Measurements from ENCODE around the gene NEK1. TPM values are rescaled to one million over a fixed set of nuclear protein-coding genes. Genes with fewer than 3 reads are reported as not detected.

Gene NEK1
- total RNA-seq, 1 experiment from 2014 or later, result 6.0 TPM

- no peak for TF ChIP-seq CTCF (IDR thresholded peaks at IDR 0.05; ENCODE audit: unreplicated experiment)
- intact Hi-C loops (cut with micrococcal nuclease; ENCODE audit: unreplicated experiment), result loop anchor here (2.0 kb wide), 1 partner anchor 39 kb away; no protein-coding TSS in a partner anchor
- BruUV-seq (replicated peaks), result no TSS peak
- Mint-ChIP-seq H3K36me3 (ENCODE audit: insufficient read depth, unreplicated experiment) (peaks cover 23% of the 10 kb centered on the region), H3K9me3 (ENCODE audit: low read depth, unreplicated experiment) (no peaks in the 10 kb centered on the region), H3K27me3 (ENCODE audit: unreplicated experiment) (no peaks in the 10 kb centered on the region), H3K27ac (ENCODE audit: unreplicated experiment) (peak overlapping the region; percentile 79), H3K4me3 (ENCODE audit: low read depth, unreplicated experiment) (peak overlapping the region; percentile 87), H3K4me1 (ENCODE audit: low read depth, unreplicated experiment) (peaks cover 5% of the 10 kb centered on the region)
- CTCF ChIA-PET, result no interaction called here
- no peak for DNase-seq
These were observed 9.5 kb upstream of the NEK1 start for GRCh38 chr4:169621731-169622492.

DNA sequence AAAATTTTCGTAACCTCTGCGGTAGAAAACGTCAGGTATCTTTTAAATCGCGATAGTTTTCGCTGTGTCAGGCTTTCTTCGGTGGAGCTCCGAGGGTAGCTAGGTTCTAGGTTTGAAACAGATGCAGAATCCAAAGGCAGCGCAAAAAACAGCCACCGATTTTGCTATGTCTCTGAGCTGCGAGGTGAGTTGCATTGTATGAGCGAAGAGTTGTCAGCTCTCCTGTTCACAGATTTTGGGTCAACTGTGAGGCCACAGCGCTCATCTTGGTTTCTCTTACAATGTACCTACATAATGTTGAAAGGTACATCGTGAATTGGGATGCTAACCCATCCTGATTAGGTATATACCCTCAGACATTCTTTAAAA is 8.5 kb upstream of the NEK1 start:
- no peak for TF ChIP-seq CTCF (IDR thresholded peaks at IDR 0.05; ENCODE audit: unreplicated experiment)
- DNase-seq, result no peak
- BruUV-seq (replicated peaks), result TSS peak; percentile 65
- intact Hi-C loops (cut with micrococcal nuclease; ENCODE audit: unreplicated experiment), result no loop called here
- CTCF ChIA-PET, result no interaction called here
- H3K27me3 Mint-ChIP-seq (ENCODE audit: unreplicated experiment), result no peaks in the 10 kb centered on the region
- no peaks in the 10 kb centered on the region for H3K9me3 Mint-ChIP-seq (ENCODE audit: low read depth, unreplicated experiment)
- H3K27ac Mint-ChIP-seq (ENCODE audit: unreplicated experiment), result peak overlapping the region; percentile 97
- H3K4me3 Mint-ChIP-seq (ENCODE audit: low read depth, unreplicated experiment), result peak overlapping the region; percentile 87
- peaks cover under 1% of the 10 kb centered on the region for H3K4me1 Mint-ChIP-seq (ENCODE audit: low read depth, unreplicated experiment)
- peaks cover 23% of the 10 kb centered on the region for H3K36me3 Mint-ChIP-seq (ENCODE audit: insufficient read depth, unreplicated experiment)

DNA sequence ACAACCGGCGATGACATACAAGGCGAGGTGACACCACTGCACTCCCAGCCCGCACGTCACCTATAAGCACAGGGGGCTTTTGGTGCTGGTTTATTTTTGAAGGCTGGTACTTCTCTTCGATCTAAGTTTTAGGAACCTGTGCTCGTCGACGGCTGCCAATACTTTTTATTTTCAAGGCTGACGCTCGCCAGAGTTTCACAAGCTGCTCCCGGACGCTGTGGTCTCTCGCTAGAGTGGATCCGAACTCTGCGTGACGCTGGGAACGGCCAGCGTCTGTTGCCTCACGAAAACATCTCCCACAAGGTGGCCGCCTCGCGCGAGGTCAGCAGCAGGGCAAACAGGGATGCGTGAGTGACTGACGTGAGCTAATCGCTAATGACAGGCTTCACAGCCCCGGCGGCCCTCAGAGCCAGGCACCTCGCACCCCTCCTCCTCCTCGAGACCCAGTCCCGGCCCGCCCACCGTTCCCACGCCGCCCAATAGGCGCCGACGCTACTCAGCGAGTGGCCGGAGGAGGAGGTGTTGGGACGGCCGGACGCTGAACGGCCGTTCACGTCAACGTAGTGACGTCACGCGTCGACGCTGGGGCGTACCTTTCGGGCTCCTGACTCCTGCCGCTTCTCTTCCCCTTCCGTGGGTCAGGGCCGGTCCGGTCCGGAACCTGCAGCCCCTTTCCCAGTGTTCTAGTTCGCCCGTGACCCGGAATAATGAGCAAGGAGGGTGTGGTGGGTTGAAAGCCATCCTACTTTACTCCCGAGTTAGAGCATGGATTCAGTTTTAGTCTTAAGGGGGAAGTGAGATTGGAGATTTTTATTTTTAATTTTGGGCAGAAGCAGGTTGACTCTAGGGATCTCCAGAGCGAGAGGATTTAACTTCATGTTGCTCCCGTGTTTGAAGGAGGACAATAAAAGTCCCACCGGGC is 7.8 kb upstream of the NEK1 start, which contains the start of gene CLCN3:
TSS of gene CLCN3 (plus strand) at position 621 of the 922 bp plus-strand sequence. CDS start 15,351 bp downstream, outside the sequence.
- H3K9me3 Mint-ChIP-seq (ENCODE audit: low read depth, unreplicated experiment), result no peaks in the 10 kb centered on the region
- H3K4me3 Mint-ChIP-seq (ENCODE audit: low read depth, unreplicated experiment), result peak within 1 kb of the TSS; percentile 87
- peak; percentile 94 for DNase-seq
- CTCF ChIA-PET, result interaction anchor here (0.7 to 0.8 kb wide), 2 partner anchors 13 to 39 kb away, joined by 3 read pairs; no protein-coding TSS in a partner anchor
- peak within 1 kb of the TSS; percentile 97 for H3K27ac Mint-ChIP-seq (ENCODE audit: unreplicated experiment)
- intact Hi-C loops (cut with micrococcal nuclease; ENCODE audit: unreplicated experiment), result loop anchor here (10.0 kb wide), 1 partner anchor 105 kb away; no protein-coding TSS in a partner anchor
- peaks cover 7% of the 10 kb centered on the region for H3K4me1 Mint-ChIP-seq (ENCODE audit: low read depth, unreplicated experiment)
- no peaks in the 10 kb centered on the region for H3K27me3 Mint-ChIP-seq (ENCODE audit: unreplicated experiment)
- BruUV-seq (replicated peaks), result no TSS peak
- H3K36me3 Mint-ChIP-seq (ENCODE audit: insufficient read depth, unreplicated experiment), result peaks cover 23% of the 10 kb centered on the region
- TF ChIP-seq CTCF (IDR thresholded peaks at IDR 0.05; ENCODE audit: unreplicated experiment), result no peak

GRCh38 chr4:169619518-169619957 is 7.2 kb upstream of the NEK1 start:
- Mint-ChIP-seq H3K36me3 (ENCODE audit: insufficient read depth, unreplicated experiment) (peaks cover 23% of the 10 kb centered on the region), H3K27me3 (ENCODE audit: unreplicated experiment) (no peaks in the 10 kb centered on the region), H3K4me1 (ENCODE audit: low read depth, unreplicated experiment) (peaks cover 7% of the 10 kb centered on the region), H3K9me3 (ENCODE audit: low read depth, unreplicated experiment) (no peaks in the 10 kb centered on the region), H3K4me3 (ENCODE audit: low read depth, unreplicated experiment) (peak overlapping the region; percentile 87), H3K27ac (ENCODE audit: unreplicated experiment) (peak overlapping the region; percentile 97)
- no peak for TF ChIP-seq CTCF (IDR thresholded peaks at IDR 0.05; ENCODE audit: unreplicated experiment)
- DNase-seq, result peak; percentile 59
- intact Hi-C loops (cut with micrococcal nuclease; ENCODE audit: unreplicated experiment), result loop anchor here (10.0 kb wide), 1 partner anchor 105 kb away; no protein-coding TSS in a partner anchor
- BruUV-seq (replicated peaks), result TSS peak; percentile 96
- CTCF ChIA-PET, result interaction anchor here (0.7 to 0.8 kb wide), 2 partner anchors 14 to 40 kb away, joined by 3 read pairs; no protein-coding TSS in a partner anchor
